ENCODE measurements around the gene IFNAR1.

GRCh38 chr21:33393348-33393747, 68.6 kb downstream of the IFNAR1 start:
- TF ChIP-seq, protein P1, sequence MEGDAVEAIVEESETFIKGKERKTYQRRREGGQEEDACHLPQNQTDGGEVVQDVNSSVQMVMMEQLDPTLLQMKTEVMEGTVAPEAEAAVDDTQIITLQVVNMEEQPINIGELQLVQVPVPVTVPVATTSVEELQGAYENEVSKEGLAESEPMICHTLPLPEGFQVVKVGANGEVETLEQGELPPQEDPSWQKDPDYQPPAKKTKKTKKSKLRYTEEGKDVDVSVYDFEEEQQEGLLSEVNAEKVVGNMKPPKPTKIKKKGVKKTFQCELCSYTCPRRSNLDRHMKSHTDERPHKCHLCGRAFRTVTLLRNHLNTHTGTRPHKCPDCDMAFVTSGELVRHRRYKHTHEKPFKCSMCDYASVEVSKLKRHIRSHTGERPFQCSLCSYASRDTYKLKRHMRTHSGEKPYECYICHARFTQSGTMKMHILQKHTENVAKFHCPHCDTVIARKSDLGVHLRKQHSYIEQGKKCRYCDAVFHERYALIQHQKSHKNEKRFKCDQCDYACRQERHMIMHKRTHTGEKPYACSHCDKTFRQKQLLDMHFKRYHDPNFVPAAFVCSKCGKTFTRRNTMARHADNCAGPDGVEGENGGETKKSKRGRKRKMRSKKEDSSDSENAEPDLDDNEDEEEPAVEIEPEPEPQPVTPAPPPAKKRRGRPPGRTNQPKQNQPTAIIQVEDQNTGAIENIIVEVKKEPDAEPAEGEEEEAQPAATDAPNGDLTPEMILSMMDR (IDR thresholded peaks at IDR 0.05 in 4 of 5, conservative IDR thresholded peaks at IDR 0.05 in 1 of 5) = no peak
- TF ChIP-seq POLR2A (IDR thresholded peaks at IDR 0.05) = no peak

Measured in gastrocnemius medialis (tissue), 4 donors.